SK-N-SH treated with all-trans-retinoic acid at 6 μM for 48 hours (cell line): ENCODE measurements around the gene TNNI3K.

Source experiments
- ARNTL ChIP-seq: fragments of 450-650 bp; formaldehyde crosslinking; IDR thresholded peaks from 2 replicates; pipeline ENCODE4 v1.5.0; 2020; ENCODE audit warnings: low read depth, mild to moderate bottlenecking, moderate library complexity, borderline replicate concordance
- BACH2 ChIP-seq: fragments of 250-450 bp; sonication (Bioruptor Pico); IDR thresholded peaks from 2 replicates; pipeline ENCODE4 v1.9.0; 2021; ENCODE audit warnings: mild to moderate bottlenecking, borderline replicate concordance
- CREB5 ChIP-seq: fragments of 250-450 bp; sonication (Bioruptor Pico); IDR thresholded peaks from 2 replicates; pipeline ENCODE4 v1.5.1; 2020; ENCODE audit warnings: low read depth, mild to moderate bottlenecking, moderate library complexity
- CSDC2 ChIP-seq: fragments of 250-450 bp; sonication (Bioruptor Pico); IDR thresholded peaks from 2 replicates; pipeline ENCODE4 v1.5.0; 2020; ENCODE audit warnings: mild to moderate bottlenecking, moderate library complexity
- GLIS3 ChIP-seq: fragments of 250-450 bp; sonication (Bioruptor Pico); IDR thresholded peaks from 2 replicates; pipeline ENCODE4 v1.5.0; 2020; ENCODE audit warnings: mild to moderate bottlenecking, moderate library complexity
- PPARA ChIP-seq: fragments of 250-450 bp; sonication (Bioruptor Pico); IDR thresholded peaks from 2 replicates; pipeline ENCODE4 v1.5.0; 2020; ENCODE audit warnings: mild to moderate bottlenecking, borderline replicate concordance
- SNAI2 ChIP-seq: fragments of 250-450 bp; sonication (Bioruptor Pico); IDR thresholded peaks from 2 replicates; pipeline ENCODE4 v1.5.0; 2020; ENCODE audit warnings: mild to moderate bottlenecking, moderate library complexity
- TOX ChIP-seq: fragments of 250-450 bp; sonication (Bioruptor Pico); IDR thresholded peaks from 2 replicates; pipeline ENCODE4 v1.8.0; 2021; ENCODE audit warnings: mild to moderate bottlenecking, moderate library complexity, borderline replicate concordance
- TSHZ2 ChIP-seq: fragments of 250-450 bp; sonication (Bioruptor Pico); IDR thresholded peaks from 2 replicates; pipeline ENCODE4 v1.5.0; 2020; ENCODE audit warnings: mild to moderate bottlenecking, moderate library complexity
- ZC3H10 ChIP-seq: fragments of 250-450 bp; sonication (Bioruptor Pico); IDR thresholded peaks from 2 replicates; pipeline ENCODE4 v1.5.1; 2021; ENCODE audit warnings: mild to moderate bottlenecking, moderate library complexity
- ZFP3 ChIP-seq: fragments of 250-450 bp; sonication (Bioruptor Pico); IDR thresholded peaks from 2 replicates; pipeline ENCODE4 v1.5.0; 2020; ENCODE audit warnings: mild to moderate bottlenecking, moderate library complexity
- ZFP30 ChIP-seq: fragments of 450-650 bp; formaldehyde crosslinking; IDR thresholded peaks from 2 replicates; pipeline ENCODE4 v1.5.0; 2022; ENCODE audit warnings: mild to moderate bottlenecking, moderate library complexity
- TF ChIP-seq, protein P1 (sequence below): fragments of 250-450 bp; sonication (Bioruptor Pico); IDR thresholded peaks from 2 replicates; pipeline ENCODE4 v1.8.0; 2020; ENCODE audit warnings: mild to moderate bottlenecking, moderate library complexity, borderline replicate concordance
- TF ChIP-seq, protein P2 (sequence below): fragments of 250-450 bp; sonication (Bioruptor Pico); IDR thresholded peaks from 2 replicates; pipeline ENCODE4 v1.8.0; 2021; ENCODE audit warnings: low read depth, mild to moderate bottlenecking, moderate library complexity, borderline replicate concordance

GRCh38 chr1:74468982-74469603, 233.9 kb downstream of the TNNI3K start:
- no peak for TF ChIP-seq SNAI2 (CRISPR knock-in tag)
- no peak for TF ChIP-seq PPARA (CRISPR knock-in tag)
- no peak for TF ChIP-seq BACH2 (CRISPR knock-in tag)
- TF ChIP-seq ZC3H10 (CRISPR knock-in tag), result no peak
- no peak for TF ChIP-seq TOX
- no peak for TF ChIP-seq CREB5 (CRISPR knock-in tag)
- TF ChIP-seq GLIS3 (CRISPR knock-in tag), result no peak
- TF ChIP-seq, protein P1, sequence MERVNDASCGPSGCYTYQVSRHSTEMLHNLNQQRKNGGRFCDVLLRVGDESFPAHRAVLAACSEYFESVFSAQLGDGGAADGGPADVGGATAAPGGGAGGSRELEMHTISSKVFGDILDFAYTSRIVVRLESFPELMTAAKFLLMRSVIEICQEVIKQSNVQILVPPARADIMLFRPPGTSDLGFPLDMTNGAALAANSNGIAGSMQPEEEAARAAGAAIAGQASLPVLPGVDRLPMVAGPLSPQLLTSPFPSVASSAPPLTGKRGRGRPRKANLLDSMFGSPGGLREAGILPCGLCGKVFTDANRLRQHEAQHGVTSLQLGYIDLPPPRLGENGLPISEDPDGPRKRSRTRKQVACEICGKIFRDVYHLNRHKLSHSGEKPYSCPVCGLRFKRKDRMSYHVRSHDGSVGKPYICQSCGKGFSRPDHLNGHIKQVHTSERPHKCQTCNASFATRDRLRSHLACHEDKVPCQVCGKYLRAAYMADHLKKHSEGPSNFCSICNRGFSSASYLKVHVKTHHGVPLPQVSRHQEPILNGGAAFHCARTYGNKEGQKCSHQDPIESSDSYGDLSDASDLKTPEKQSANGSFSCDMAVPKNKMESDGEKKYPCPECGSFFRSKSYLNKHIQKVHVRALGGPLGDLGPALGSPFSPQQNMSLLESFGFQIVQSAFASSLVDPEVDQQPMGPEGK (CRISPR knock-in tag), result no peak
- TF ChIP-seq, protein P2, sequence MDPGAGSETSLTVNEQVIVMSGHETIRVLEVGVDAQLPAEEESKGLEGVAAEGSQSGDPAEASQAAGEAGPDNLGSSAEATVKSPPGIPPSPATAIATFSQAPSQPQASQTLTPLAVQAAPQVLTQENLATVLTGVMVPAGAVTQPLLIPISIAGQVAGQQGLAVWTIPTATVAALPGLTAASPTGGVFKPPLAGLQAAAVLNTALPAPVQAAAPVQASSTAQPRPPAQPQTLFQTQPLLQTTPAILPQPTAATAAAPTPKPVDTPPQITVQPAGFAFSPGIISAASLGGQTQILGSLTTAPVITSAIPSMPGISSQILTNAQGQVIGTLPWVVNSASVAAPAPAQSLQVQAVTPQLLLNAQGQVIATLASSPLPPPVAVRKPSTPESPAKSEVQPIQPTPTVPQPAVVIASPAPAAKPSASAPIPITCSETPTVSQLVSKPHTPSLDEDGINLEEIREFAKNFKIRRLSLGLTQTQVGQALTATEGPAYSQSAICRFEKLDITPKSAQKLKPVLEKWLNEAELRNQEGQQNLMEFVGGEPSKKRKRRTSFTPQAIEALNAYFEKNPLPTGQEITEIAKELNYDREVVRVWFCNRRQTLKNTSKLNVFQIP (CRISPR knock-in tag), result no peak
- no peak for TF ChIP-seq ZFP3 (CRISPR knock-in tag)
- TF ChIP-seq ARNTL, result no peak
- no peak for TF ChIP-seq TSHZ2 (CRISPR knock-in tag)
- TF ChIP-seq ZFP30 (CRISPR knock-in tag), result no peak; the same call in 1 of the 2 replicates
- TF ChIP-seq CSDC2, result no peak
